SU-DHL-6 (cell line): ENCODE results near the gene GRPR.

Experiments
- CTCF ChIP-seq: fragments of 200-600 bp; sonication (generic); IDR thresholded peaks from one replicate; pipeline ENCODE4 v1.5.1; 2017; ENCODE audit warnings: antibody characterized with exemption, mild to moderate bottlenecking, low read length, moderate library complexity; ENCODE audit not compliant: insufficient read depth, poor library complexity, severe bottlenecking
- EZH2phosphoT487 ChIP-seq: fragments of 200-600 bp; sonication (generic), shearing (Covaris generic); conservative IDR thresholded peaks from 2 replicates; pipeline ENCODE4 v1.6.1; 2018; ENCODE audit warnings: mild to moderate bottlenecking, antibody characterized with exemption, low read length, moderate library complexity, mixed read lengths

GRCh38 chrX:16113978-16114565, 9.3 kb upstream of the GRPR start:
- TF ChIP-seq CTCF = no peak
- TF ChIP-seq EZH2phosphoT487 = no peak
